ENCODE data around the gene PRXL2A. TPM values are rescaled to one million over a fixed set of nuclear protein-coding genes. Genes with fewer than 3 reads are reported as not detected.

Gene PRXL2A
- total RNA-seq, 1 donor from 2014 or later: 73.5 TPM

GRCh38 chr10:80464557-80465450 is 56.5 kb downstream of the PRXL2A start:
- no peak for DNase-seq (ENCODE audit: extremely low spot score, unreplicated experiment)
- H3K9me3 Mint-ChIP-seq: no peaks in the 10 kb centered on the region
- H3K27ac Mint-ChIP-seq: peak overlapping the region; percentile 75
- peaks cover 96% of the 10 kb centered on the region for H3K4me1 Mint-ChIP-seq (ENCODE audit: unreplicated experiment)
- H3K4me3 Mint-ChIP-seq: peak overlapping the region; percentile 66
- peaks cover 6% of the 10 kb centered on the region for H3K36me3 Mint-ChIP-seq
- no peak for TF ChIP-seq CTCF (conservative IDR thresholded peaks at IDR 0.05)
- H3K27me3 Mint-ChIP-seq: no peaks in the 10 kb centered on the region

- no peak for TF ChIP-seq CTCF (conservative IDR thresholded peaks at IDR 0.05)
- H3K36me3 Mint-ChIP-seq: peaks cover 6% of the 10 kb centered on the region
- no peaks in the 10 kb centered on the region for H3K9me3 Mint-ChIP-seq
These were observed 57.1 kb downstream of the PRXL2A start for GRCh38 chr10:80465451-80465835.

DNA sequence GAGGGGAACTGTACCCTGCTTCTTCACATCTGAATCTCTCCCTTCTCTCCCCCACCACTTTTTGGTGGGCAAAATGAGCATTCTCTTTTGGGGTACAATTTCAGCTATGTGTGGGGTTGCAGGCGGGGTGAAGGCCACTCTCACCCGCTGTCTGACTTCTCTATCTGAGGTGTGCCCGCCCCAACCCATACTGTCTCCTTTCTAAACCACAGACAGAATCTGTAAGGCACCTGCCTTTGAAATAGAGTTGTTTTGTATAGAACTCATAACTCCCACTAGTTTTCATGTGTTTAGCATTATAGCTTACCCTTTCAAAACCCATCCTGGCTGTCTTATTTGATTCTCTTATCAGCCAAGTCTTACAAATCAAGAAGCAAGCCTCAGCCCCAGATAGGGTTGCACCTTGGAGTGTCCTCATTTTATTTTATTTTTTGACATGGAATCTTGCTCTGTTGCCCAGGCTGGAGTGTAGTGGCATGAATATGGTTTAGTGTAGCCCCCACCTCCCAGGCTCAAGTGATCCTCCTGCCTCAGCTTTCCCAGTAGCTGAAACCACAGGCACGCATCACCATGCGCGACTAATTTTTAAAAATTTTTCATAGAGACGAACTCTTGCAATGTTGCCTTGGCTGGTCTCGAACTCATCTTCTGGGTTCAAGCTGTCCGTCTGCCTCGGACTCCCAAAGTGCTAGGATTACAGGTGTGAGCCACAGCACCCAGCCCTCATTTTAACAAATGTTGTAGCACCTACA is 57.7 kb downstream of the PRXL2A start:
- Mint-ChIP-seq H3K27me3 (no peaks in the 10 kb centered on the region), H3K4me3 (peak overlapping the region; percentile 63), H3K4me1 (ENCODE audit: unreplicated experiment) (peaks cover 88% of the 10 kb centered on the region), H3K27ac (peak overlapping the region; percentile 84), H3K9me3 (no peaks in the 10 kb centered on the region), H3K36me3 (peaks cover 9% of the 10 kb centered on the region)
- no peak for TF ChIP-seq CTCF (conservative IDR thresholded peaks at IDR 0.05)
- DNase-seq (ENCODE audit: extremely low spot score, unreplicated experiment): no peak

More at GRCh38 chr10:80465451-80465835, 57.1 kb downstream of the PRXL2A start:
- peaks cover 90% of the 10 kb centered on the region for H3K4me1 Mint-ChIP-seq (ENCODE audit: unreplicated experiment)
- H3K27me3 Mint-ChIP-seq: no peaks in the 10 kb centered on the region
- peak overlapping the region; percentile 75 for H3K27ac Mint-ChIP-seq
- no peak for DNase-seq (ENCODE audit: extremely low spot score, unreplicated experiment)
- peak overlapping the region; percentile 66 for H3K4me3 Mint-ChIP-seq

DNA sequence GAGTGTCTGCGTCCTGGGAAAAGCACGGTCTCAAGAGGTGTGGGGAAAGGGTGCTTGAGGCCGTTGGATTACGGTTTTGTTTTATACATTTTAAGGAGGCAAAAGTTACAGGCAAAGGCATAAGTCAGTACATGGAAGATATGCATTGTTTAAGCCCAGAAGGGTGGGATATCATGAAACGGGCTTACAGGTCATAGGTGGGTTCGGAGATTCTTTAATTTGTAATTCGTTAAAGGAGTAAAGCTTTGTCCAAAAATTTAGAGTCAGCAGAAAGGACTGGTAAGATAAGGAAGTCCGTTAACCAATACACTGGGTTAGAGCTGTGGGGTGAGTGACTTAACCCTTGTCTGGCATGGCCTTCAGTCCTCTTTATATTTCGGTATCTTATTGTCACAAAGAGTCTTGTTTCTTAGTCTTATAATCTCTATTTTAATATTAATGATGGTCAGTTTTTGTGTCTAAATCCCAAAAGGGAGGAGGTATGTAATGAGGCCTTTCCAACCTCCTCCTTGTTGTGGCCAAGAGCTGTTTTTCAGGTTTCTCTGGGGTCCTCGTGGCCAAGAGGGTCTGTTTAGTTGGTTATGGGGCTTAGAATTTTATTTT is 58.5 kb downstream of the PRXL2A start:
- peak overlapping the region; percentile 92 for H3K27ac Mint-ChIP-seq
- no peak for DNase-seq (ENCODE audit: extremely low spot score, unreplicated experiment)
- H3K4me3 Mint-ChIP-seq: no peak overlapping the region
- H3K9me3 Mint-ChIP-seq: no peaks in the 10 kb centered on the region
- peaks cover 12% of the 10 kb centered on the region for H3K36me3 Mint-ChIP-seq
- H3K4me1 Mint-ChIP-seq (ENCODE audit: unreplicated experiment): peaks cover 84% of the 10 kb centered on the region
- no peak for TF ChIP-seq CTCF (conservative IDR thresholded peaks at IDR 0.05)
- no peaks in the 10 kb centered on the region for H3K27me3 Mint-ChIP-seq

DNA sequence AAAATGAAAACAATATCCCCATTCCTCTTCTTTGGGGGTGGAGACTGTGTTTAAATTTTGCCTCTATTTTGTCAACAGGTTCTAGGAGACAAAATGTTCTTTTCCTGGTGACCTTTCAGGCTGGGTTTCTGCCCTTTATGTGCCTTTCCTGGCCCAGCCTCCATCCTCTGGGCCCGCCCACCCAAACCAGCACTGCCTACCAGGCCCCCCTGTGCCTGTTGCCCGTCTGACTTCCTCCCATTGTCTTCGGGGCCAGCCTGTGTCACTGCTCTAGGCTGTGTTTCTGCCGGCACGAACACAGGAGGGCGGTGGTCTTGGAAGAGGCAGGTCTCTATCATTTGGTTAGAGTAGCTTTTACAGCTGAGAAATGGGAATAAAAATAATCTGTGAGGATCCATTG is 59.7 kb downstream of the PRXL2A start:
- Mint-ChIP-seq H3K27me3 (no peaks in the 10 kb centered on the region), H3K4me3 (peak overlapping the region; percentile 65), H3K27ac (peak overlapping the region; percentile 92), H3K9me3 (no peaks in the 10 kb centered on the region), H3K4me1 (ENCODE audit: unreplicated experiment) (peaks cover 83% of the 10 kb centered on the region), H3K36me3 (peaks cover 12% of the 10 kb centered on the region)
- DNase-seq (ENCODE audit: extremely low spot score, unreplicated experiment): no peak
- no peak for TF ChIP-seq CTCF (conservative IDR thresholded peaks at IDR 0.05)
